ENCODE measurements around the gene PEX11A.

PEX11A gene

GRCh38 chr15:89728254-89728653, 37.7 kb upstream of the PEX11A start:
- no peak for DNase-seq (ENCODE audit: extremely low spot score)
- CTCF ChIA-PET, result interaction anchor here (1.5 to 2.0 kb wide), 2 partner anchors 12 kb away, joined by 7 to 8 read pairs; no protein-coding TSS in a partner anchor

DNA sequence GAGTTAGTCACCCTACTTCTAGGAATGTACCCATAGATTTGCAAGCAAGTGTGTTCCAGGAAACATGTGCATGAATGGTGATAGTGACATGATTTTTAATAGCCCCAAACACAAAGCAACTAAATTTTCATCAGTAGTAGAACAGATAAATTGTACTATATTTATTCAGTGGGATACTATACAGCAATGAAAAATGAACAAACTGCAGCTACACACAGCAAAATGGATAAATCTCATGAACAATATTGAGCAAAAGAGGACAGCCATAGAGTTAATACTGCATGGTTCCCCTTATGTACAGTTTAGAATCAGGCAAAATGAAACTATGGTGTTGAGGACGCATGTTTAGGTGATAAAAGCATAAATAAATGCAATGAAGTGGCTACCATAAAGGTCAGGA, 34.5 kb upstream of the PEX11A start:
- CTCF ChIA-PET, result no interaction called here
- TF ChIP-seq TARDBP (IDR thresholded peaks at IDR 0.05) (no peak), ZNF384 (IDR thresholded peaks at IDR 0.05) (no peak), SP1 (IDR thresholded peaks at IDR 0.05) (no peak), L3MBTL2 (conservative IDR thresholded peaks at IDR 0.05) (no peak), ELF4 (IDR thresholded peaks at IDR 0.05) (no peak)
- DNase-seq (ENCODE audit: extremely low spot score), result no peak
- POLR2A ChIA-PET, result no interaction called here

More at GRCh38 chr15:89728254-89728653, 37.7 kb upstream of the PEX11A start:
- no peak for TF ChIP-seq NFRKB (IDR thresholded peaks at IDR 0.05)
- POLR2A ChIA-PET, result interaction anchor here (1.4 kb wide), 1 partner anchor 23 kb away, joined by 3 read pairs; the partner anchor contains the start of gene MESP1

- ChIA-PET POLR2A (no interaction called here), CTCF (interaction anchor here (1.1 kb wide), 1 partner anchor 36 kb away, joined by 3 read pairs; no protein-coding TSS in a partner anchor)
- DNase-seq (ENCODE audit: extremely low spot score), result no peak
- no peak for TF ChIP-seq SP1 (IDR thresholded peaks at IDR 0.05)
- TF ChIP-seq L3MBTL2 (conservative IDR thresholded peaks at IDR 0.05), result no peak
- no peak for TF ChIP-seq PKNOX1 (IDR thresholded peaks at IDR 0.05)
- no peak for TF ChIP-seq NFRKB (IDR thresholded peaks at IDR 0.05)
- no peak for TF ChIP-seq ZNF384 (IDR thresholded peaks at IDR 0.05)
- no peak for TF ChIP-seq FOXM1 (IDR thresholded peaks at IDR 0.05; ENCODE audit: borderline replicate concordance)
- TF ChIP-seq FOXA1 (IDR thresholded peaks at IDR 0.05), result no peak
These were observed 34.1 kb upstream of the PEX11A start for GRCh38 chr15:89724621-89725020.

- ChIA-PET POLR2A (no interaction called here), CTCF (no interaction called here)
- no peak for TF ChIP-seq BHLHE40 (IDR thresholded peaks at IDR 0.05; ENCODE audit: borderline replicate concordance)
- no peak for DNase-seq (ENCODE audit: extremely low spot score)
These were observed 32.5 kb upstream of the PEX11A start for GRCh38 chr15:89723031-89723430.

DNA sequence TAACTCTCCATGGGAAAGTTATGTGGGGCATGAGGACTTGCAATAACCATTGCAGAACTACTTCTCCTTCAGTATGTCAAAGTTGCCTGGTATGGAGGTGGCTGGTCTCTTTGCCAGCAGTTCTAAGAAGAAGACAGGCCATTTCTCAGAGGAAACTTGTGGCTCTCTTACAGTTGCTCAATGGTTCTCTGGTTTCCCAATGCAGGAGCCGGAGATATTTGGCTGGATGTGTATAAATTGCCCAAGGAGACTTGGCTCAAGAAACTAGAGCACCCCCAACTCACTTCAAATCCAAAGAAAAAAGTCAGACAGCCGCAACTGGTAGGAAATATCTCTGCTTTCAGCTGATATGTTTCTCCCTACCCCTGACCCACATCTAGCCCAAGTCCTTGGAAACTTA, 24.2 kb upstream of the PEX11A start:
- no peak for TF ChIP-seq NFRKB (IDR thresholded peaks at IDR 0.05)
- no peak for TF ChIP-seq LEF1 (IDR thresholded peaks at IDR 0.05; ENCODE audit: borderline replicate concordance)
- TF ChIP-seq HDGF (IDR thresholded peaks at IDR 0.05; ENCODE audit: borderline replicate concordance), result no peak
- TF ChIP-seq SUZ12 (IDR thresholded peaks at IDR 0.05), result no peak
- TF ChIP-seq ARNT (IDR thresholded peaks at IDR 0.05), result no peak
- ChIA-PET CTCF (no interaction called here), POLR2A (no interaction called here)
- no peak for DNase-seq (ENCODE audit: extremely low spot score)

GRCh38 chr15:89707577-89707976, 17.0 kb upstream of the PEX11A start:
- CTCF ChIA-PET, result interaction anchor here (0.6 kb wide), 1 partner anchor 393 kb away, joined by 5 read pairs; no protein-coding TSS in a partner anchor
- TF ChIP-seq NFRKB (IDR thresholded peaks at IDR 0.05) (no peak), CTBP1 (IDR thresholded peaks at IDR 0.05; ENCODE audit: borderline replicate concordance) (no peak), FOXK2 (IDR thresholded peaks at IDR 0.05) (no peak), ELF4 (IDR thresholded peaks at IDR 0.05) (no peak), HDGF (IDR thresholded peaks at IDR 0.05; ENCODE audit: borderline replicate concordance) (no peak), ARNT (IDR thresholded peaks at IDR 0.05) (no peak), BHLHE40 (IDR thresholded peaks at IDR 0.05; ENCODE audit: borderline replicate concordance) (no peak), PKNOX1 (IDR thresholded peaks at IDR 0.05) (no peak), ZNF384 (IDR thresholded peaks at IDR 0.05) (no peak), L3MBTL2 (conservative IDR thresholded peaks at IDR 0.05) (no peak), LEF1 (IDR thresholded peaks at IDR 0.05; ENCODE audit: borderline replicate concordance) (no peak), TARDBP (IDR thresholded peaks at IDR 0.05) (no peak), SP1 (IDR thresholded peaks at IDR 0.05) (no peak), SUZ12 (IDR thresholded peaks at IDR 0.05) (no peak), FOXM1 (IDR thresholded peaks at IDR 0.05; ENCODE audit: borderline replicate concordance) (no peak), FOXA1 (IDR thresholded peaks at IDR 0.05) (no peak)
- POLR2A ChIA-PET, result no interaction called here
- DNase-seq (ENCODE audit: extremely low spot score), result no peak

- POLR2A ChIA-PET, result no interaction called here
- no peak for DNase-seq (ENCODE audit: extremely low spot score)
- CTCF ChIA-PET, result no interaction called here
- no peak for TF ChIP-seq TARDBP (IDR thresholded peaks at IDR 0.05)
- no peak for TF ChIP-seq SUZ12 (IDR thresholded peaks at IDR 0.05)
- no peak for TF ChIP-seq ZNF384 (IDR thresholded peaks at IDR 0.05)
- no peak for TF ChIP-seq HDGF (IDR thresholded peaks at IDR 0.05; ENCODE audit: borderline replicate concordance)
- no peak for TF ChIP-seq CTBP1 (IDR thresholded peaks at IDR 0.05; ENCODE audit: borderline replicate concordance)
- no peak for TF ChIP-seq ELF4 (IDR thresholded peaks at IDR 0.05)
- TF ChIP-seq L3MBTL2 (conservative IDR thresholded peaks at IDR 0.05), result no peak
- TF ChIP-seq BHLHE40 (IDR thresholded peaks at IDR 0.05; ENCODE audit: borderline replicate concordance), result no peak
- TF ChIP-seq NFRKB (IDR thresholded peaks at IDR 0.05), result no peak
- TF ChIP-seq LEF1 (IDR thresholded peaks at IDR 0.05; ENCODE audit: borderline replicate concordance), result no peak
- no peak for TF ChIP-seq FOXK2 (IDR thresholded peaks at IDR 0.05)
- no peak for TF ChIP-seq ARNT (IDR thresholded peaks at IDR 0.05)
- no peak for TF ChIP-seq SP1 (IDR thresholded peaks at IDR 0.05)
These were observed 13.9 kb upstream of the PEX11A start for GRCh38 chr15:89704411-89704810.

- no peak for DNase-seq (ENCODE audit: extremely low spot score)
- POLR2A ChIA-PET, result interaction anchor here (1.0 kb wide), 1 partner anchor 24 kb away, joined by 3 read pairs; no protein-coding TSS in a partner anchor
- TF ChIP-seq FOXA1 (IDR thresholded peaks at IDR 0.05), result no peak
- no peak for TF ChIP-seq TARDBP (IDR thresholded peaks at IDR 0.05)
- no peak for TF ChIP-seq L3MBTL2 (conservative IDR thresholded peaks at IDR 0.05)
- TF ChIP-seq PKNOX1 (IDR thresholded peaks at IDR 0.05), result no peak
- no peak for TF ChIP-seq SUZ12 (IDR thresholded peaks at IDR 0.05)
- TF ChIP-seq LEF1 (IDR thresholded peaks at IDR 0.05; ENCODE audit: borderline replicate concordance), result no peak
- no peak for TF ChIP-seq HDGF (IDR thresholded peaks at IDR 0.05; ENCODE audit: borderline replicate concordance)
- TF ChIP-seq CTBP1 (IDR thresholded peaks at IDR 0.05; ENCODE audit: borderline replicate concordance), result no peak
- no peak for TF ChIP-seq FOXM1 (IDR thresholded peaks at IDR 0.05; ENCODE audit: borderline replicate concordance)
- no peak for TF ChIP-seq BHLHE40 (IDR thresholded peaks at IDR 0.05; ENCODE audit: borderline replicate concordance)
- no peak for TF ChIP-seq ARNT (IDR thresholded peaks at IDR 0.05)
- TF ChIP-seq ZNF384 (IDR thresholded peaks at IDR 0.05), result no peak
- TF ChIP-seq SP1 (IDR thresholded peaks at IDR 0.05), result no peak
- no peak for TF ChIP-seq NFRKB (IDR thresholded peaks at IDR 0.05)
- no peak for TF ChIP-seq FOXK2 (IDR thresholded peaks at IDR 0.05)
- CTCF ChIA-PET, result no interaction called here
These were observed 4.6 kb upstream of the PEX11A start for GRCh38 chr15:89695198-89695597.
